HG02623 (cell line): ENCODE measurements around the gene OMP.

ENCODE experiments used
- ATAC-seq: cut with Tn5 transposase; IDR thresholded peaks from one replicate; pipeline ENCODE4 v1.9.1; 2021; ENCODE audit warnings: moderate library complexity; ENCODE audit not compliant: unreplicated experiment

Gene OMP

GRCh38 chr11:77137421-77137820 is 34.8 kb downstream of the OMP start:
- no peak for ATAC-seq

DNA sequence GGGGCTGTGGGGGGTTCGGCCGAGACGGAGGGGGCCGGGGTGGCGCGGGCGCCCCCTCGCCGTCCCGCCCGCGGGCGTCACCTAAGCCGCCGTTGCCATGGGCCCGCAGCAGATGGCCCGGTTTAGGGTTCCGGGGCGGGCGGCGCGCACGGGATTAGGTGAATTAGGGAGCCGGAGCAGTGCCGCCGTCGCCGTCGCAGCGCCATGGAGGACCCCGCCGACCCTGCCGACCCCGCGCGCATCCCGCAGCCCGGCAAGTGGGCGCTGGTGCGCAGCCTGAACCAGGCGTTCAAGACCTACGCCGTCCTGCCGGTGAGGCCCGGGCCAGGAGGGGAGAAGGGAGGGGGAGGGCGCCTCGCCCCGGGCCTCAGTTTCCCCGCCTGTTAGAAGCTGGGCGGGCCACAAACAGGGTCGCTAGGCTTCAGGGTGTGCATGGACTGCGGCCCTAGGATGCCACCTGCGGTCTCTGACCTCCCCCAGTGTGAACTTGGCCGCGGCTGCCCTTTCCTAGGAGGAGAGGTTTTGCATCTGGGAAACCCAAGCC is 35.5 kb downstream of the OMP start:
- ATAC-seq: no peak

DNA sequence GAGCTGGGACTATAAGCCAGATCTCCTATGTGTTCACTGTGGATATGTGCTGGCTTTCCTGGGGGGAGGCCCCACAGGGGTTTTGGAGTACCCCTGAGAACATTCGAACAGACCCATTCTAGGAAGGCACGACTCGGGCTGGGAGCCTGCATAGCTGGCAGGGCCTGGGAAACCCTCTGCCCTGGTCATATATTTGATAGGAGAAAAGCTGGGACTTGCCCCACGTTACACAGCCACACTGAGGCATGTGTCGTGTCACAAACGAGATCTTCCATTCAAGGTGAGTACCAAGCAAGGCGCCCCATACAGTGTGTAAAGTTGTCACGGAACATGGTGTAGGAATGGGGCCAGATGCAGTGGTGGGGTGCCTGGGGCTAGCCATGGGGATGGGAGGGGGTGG is 36.6 kb downstream of the OMP start:
- no peak for ATAC-seq

- no peak for ATAC-seq
Observed at GRCh38 chr11:77140231-77140851, 37.7 kb downstream of the OMP start.

GRCh38 chr11:77141034-77141433 is 38.4 kb downstream of the OMP start:
- ATAC-seq: no peak

DNA sequence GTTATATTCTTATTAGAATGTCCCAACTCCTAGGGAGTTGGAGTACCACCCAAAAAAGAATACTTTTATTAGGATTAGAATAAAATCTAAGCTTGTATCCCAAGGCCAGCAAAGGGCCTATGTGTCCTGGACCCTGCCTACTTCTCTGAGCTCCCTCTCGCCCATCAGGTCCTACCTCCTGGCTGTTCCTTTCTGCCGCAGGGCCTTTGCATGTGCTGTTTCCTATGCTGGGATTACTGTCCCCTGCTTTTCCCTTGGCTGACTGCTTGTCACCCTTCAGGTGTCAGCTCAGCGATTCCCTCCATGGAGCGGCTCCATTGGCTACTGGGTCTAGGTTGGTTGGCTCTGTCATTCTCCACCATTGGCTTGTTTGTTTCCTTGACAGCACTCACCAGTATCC is 38.8 kb downstream of the OMP start:
- ATAC-seq: no peak

- no peak for ATAC-seq
Observed at GRCh38 chr11:77142091-77142975, 39.7 kb downstream of the OMP start.

DNA sequence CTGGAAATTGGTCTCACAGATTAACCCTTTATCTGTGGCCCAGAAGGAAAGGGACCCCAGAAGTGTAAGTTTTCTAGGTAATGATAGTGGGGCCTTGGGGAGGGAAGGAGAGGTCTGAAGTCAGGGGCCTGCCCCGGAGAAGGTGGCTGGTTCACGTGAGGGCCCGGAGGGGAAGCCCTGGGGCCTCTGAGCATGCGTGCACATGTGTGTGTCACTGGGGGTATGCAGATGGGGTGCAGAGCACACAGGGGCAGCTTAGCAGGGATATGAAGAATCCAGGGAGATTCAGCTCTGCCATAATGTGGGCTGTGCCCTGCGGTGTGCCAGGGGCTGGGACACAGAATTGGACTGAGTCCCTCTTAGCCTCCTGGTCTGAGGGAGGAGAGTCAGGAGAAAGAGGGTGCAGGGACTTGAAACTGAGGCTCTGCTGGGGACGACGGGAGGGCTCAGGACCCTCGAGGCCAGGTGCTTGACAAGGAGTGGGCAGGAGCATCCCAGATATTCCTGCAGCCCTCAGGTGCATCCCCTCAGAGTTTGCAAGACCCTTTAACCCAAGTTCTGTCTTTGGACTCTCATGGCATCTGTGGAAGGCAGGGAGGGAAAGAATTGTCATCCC is 40.9 kb downstream of the OMP start:
- ATAC-seq: no peak

GRCh38 chr11:77144196-77144856 is 41.7 kb downstream of the OMP start:
- ATAC-seq: no peak

GRCh38 chr11:77144857-77145428 is 42.3 kb downstream of the OMP start:
- ATAC-seq: no peak

DNA sequence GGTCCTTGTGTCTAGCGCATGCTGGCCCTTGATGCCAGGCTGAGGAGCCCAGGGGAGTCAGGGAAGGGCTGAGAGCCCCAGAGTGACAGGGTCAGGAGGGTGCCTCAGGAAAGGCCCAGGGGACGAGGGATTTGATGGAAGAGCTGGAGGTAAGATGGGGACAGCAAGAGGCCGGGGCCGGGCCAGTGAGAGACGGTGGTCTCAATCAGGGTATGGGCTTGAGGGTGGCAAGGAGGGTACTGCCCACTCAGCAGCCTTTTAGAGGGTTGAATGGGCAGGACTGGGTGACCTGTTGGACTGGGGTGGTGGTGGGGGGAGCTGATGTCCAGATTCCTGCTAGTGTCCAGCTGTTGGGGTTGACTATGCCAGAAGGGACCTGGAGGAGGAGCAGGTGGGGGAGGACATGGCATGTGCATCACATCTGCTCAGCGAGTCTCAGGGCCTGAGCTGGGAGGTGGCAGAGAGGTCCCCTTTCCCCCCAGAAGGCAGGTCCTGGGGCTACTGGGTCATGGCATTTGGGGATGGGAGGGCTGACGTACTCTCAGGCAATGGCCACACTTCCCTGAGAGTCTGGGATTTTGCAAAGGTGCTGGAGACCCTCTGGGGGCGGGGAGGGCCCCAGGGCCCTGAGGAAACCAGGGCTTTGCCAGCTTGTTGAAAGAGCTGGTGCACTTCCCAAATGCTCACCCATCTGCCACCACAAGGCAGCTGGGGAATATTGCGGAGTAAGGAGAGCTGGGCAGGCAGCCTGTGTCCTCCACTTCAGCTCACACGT is 43.8 kb downstream of the OMP start:
- no peak for ATAC-seq

- no peak for ATAC-seq
Observed at GRCh38 chr11:77147036-77147315, 44.3 kb downstream of the OMP start.

DNA sequence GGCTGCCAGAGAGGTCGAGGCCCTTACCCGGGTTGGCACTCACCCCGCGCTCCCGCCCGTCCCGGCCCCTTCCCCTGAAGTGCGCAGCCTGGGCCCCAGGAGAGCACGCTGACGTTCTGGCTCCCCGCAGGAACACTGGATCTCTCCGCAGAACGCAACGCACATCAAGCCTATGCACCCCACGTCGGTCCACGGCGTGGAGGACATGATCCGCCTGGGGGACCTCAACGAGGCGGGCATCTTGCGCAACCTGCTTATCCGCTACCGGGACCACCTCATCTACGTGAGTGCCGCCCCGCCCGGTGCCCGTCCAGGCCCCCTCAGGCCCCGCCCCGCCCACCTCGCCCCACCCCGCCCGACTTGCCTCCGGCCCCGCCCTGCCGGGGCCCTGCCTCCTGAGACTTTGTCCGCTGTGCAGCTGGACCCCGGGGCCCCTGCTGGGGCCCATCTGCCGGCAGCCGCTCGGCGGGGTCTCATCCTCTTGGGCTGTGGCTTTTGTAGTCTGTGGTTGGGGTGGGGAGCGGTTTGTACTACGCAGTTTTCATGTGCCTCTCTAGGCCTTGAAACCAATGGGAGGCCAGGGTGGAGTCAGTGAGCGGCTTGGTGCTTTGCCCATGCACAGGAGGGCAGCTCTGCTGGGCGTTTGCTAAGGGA is 45.2 kb downstream of the OMP start:
- ATAC-seq: no peak

DNA sequence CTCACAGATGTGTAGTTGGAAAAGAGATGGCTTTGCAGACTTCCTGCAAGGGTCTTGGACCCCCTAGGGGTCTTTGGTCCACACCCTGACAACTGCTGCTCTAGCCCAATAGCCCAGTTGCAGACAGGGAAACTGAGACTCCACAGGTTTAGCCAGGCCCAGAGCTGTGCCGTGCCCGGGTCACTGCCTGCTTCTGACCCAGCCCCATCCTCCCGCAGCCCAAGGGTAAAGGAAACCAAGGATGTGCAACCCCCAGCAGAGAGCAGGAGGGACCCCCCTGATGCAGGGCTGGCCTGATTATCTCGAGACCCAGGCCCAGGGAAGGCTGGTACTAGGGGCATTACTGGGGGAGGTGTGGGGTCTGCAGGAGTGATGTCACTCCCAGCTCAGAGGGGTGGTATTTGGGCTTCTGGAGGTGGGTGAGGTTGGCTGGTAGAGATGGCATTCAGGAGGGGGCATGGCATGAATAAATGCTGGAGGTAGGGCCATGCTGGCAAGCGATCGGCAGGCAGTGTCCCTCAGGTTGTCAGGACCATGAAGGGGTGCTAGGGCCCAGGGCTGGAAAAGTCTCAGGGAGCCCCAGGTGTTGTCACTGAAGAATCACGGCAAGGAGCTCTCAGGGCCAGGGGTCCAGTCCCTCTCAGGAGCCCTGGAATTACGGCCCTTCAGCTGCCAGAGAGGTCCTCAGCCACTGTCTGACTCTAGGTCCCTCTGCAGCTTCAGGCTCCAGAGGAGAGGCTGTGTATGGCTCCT is 46.5 kb downstream of the OMP start:
- ATAC-seq: no peak

DNA sequence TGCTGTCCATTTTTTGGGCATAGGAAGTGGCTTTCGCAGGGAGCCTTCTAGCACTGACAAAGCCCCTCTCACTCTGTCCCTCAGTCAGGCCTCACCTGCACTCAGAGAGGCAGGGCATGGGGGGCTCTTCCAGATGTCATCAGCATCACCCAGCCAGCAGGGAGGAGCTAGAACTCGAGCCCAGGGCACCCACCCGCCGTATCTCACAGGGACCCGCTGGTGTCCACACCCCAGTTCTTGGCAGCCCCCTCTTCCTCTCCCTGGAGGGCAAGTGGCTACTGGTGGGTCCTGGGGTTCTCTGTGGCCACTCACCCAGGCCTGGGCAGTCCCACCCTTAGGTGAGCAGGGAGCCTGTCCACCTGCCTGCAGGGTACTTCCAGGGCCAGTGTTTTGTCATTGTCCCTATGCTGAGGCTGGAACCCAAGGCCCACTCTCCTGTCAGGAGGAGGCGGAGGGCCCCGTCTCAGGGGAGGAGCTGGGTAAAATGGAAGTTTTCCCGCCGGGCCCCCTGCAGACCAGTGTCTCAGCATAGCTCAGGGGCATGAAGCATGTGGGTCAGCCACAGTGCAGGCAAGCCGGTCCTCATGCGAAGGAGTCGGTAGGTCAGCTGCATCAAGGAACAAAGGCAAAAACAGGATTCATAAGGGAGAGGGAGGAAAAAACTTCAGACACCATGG is 47.2 kb downstream of the OMP start:
- no peak for ATAC-seq

DNA sequence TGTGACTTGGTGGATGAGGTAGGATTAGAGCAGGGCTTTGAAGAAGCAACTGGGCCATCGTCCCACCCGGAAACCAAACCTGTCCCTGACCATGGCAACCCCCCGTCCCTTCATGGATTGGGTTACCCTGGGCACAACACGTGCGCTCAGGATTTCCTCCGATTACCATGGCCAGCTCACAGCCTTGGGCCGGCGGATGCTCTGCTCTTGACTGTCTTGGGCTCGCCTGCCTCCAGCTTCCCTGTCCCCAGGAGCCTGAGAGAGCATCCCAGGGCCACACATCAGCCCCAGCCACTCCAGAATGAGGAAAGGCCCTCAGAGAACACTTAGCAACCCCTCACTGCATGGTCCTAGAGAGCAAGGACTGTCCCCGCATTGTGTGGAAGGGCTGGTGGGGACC is 48.2 kb downstream of the OMP start:
- no peak for ATAC-seq

- ATAC-seq: no peak
Observed at GRCh38 chr11:77151804-77152509, 49.3 kb downstream of the OMP start.

GRCh38 chr11:77152846-77153245 is 50.2 kb downstream of the OMP start:
- ATAC-seq: no peak
